Measurements from ENCODE around the gene GSS.

- TF ChIP-seq CTCF (conservative IDR thresholded peaks at IDR 0.05; ENCODE audit: low read depth, low read length) = no peak
- TF ChIP-seq EZH2 (IDR thresholded peaks at IDR 0.05; ENCODE audit: borderline replicate concordance, low read depth, low read length, poor library complexity, severe bottlenecking) = no peak
These were observed 72.4 kb downstream of the GSS start for GRCh38 chr20:34883087-34883688.

Measured in A673 (cell line).